ENCODE results near the gene NECTIN4.

The NECTIN4 gene

GRCh38 chr1:161081519-161081918 is 7.8 kb downstream of the NECTIN4 start:
- H3K4me1 ChIP-seq (ENCODE audit: control insufficient read depth, low read length) = no peaks in the 10 kb centered on the region
- H3K9me2 ChIP-seq (replicated peaks; ENCODE audit: control insufficient read depth, low read length) = no peaks in the 10 kb centered on the region
- H3F3A ChIP-seq (ENCODE audit: control insufficient read depth, insufficient read depth) = no peaks in the 10 kb centered on the region
- H3K4me3 ChIP-seq (ENCODE audit: low read length) = no peak overlapping the region
- no peak overlapping the region for H3K27ac ChIP-seq (ENCODE audit: low read depth, low read length)
- no peaks in the 10 kb centered on the region; the same call in 1 of the 2 replicates for H3K27me3 ChIP-seq (ENCODE audit: control insufficient read depth, low read length)
- H4K20me1 ChIP-seq (ENCODE audit: control insufficient read depth, insufficient read depth, low read depth, low read length) = no peaks in the 10 kb centered on the region
- H3K79me2 ChIP-seq (ENCODE audit: control insufficient read depth, low read length) = no peaks in the 10 kb centered on the region
- H3K9me3 ChIP-seq (ENCODE audit: control insufficient read depth, insufficient read depth, low read length) = no peaks in the 10 kb centered on the region
- no peak overlapping the region for H3K4me2 ChIP-seq (ENCODE audit: low read length)
- no peaks in the 10 kb centered on the region for H3K36me3 ChIP-seq (ENCODE audit: control insufficient read depth, low read length)
- TF ChIP-seq, protein P1, sequence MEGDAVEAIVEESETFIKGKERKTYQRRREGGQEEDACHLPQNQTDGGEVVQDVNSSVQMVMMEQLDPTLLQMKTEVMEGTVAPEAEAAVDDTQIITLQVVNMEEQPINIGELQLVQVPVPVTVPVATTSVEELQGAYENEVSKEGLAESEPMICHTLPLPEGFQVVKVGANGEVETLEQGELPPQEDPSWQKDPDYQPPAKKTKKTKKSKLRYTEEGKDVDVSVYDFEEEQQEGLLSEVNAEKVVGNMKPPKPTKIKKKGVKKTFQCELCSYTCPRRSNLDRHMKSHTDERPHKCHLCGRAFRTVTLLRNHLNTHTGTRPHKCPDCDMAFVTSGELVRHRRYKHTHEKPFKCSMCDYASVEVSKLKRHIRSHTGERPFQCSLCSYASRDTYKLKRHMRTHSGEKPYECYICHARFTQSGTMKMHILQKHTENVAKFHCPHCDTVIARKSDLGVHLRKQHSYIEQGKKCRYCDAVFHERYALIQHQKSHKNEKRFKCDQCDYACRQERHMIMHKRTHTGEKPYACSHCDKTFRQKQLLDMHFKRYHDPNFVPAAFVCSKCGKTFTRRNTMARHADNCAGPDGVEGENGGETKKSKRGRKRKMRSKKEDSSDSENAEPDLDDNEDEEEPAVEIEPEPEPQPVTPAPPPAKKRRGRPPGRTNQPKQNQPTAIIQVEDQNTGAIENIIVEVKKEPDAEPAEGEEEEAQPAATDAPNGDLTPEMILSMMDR (IDR thresholded peaks at IDR 0.05; ENCODE audit: low read depth, low read length, poor library complexity, severe bottlenecking) = no peak
- no peak for TF ChIP-seq EZH2phosphoT487 (IDR thresholded peaks at IDR 0.05; ENCODE audit: borderline replicate concordance, low read length)

DNA sequence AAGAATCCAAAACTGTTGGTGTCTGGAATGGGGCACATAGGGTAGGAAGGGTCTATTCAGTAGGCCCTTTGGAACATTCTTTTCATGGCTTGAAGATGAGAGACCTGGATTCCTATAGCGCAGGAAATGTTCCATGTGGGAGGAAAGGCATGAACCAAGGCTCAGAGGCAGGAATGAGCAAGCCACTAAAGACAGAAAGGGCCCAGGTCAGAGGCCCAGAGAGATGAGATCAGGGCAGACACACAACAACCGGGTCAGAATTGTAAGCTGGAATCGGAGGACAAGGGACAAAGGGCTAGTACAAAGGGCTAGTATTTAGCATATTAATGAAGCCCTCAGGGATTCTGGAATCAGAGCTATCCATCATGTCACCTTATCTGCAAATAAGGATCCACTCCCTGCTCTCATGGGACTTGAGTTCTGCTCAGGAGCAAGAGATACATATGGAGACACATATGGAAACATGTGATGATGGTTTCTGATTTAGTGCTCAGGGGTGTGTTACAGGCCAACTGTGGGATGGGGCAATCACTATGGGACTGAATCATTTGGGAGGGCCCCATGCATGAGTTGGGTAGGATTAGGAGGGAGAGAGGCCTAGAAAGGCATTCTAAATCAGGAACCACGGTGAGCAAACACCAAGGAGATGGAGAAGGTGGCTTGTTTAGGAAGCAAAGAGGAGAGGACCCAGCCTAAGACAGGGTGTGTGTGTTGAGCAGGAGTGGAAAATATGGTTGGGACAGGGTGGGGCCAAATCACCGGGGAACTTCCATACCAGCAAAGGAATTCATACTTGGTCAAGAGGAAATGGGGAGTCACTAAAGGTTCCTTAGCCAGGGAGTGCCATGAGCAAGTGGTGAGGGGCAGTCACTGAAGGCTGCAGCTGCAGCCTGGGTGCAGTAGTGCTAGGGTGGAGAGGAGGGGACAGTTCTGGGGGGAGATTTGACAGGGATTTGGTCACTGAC is 8.6 kb downstream of the NECTIN4 start:
- Histone ChIP-seq H3K27ac (ENCODE audit: low read depth, low read length) (no peak overlapping the region), H3K9me3 (ENCODE audit: control insufficient read depth, insufficient read depth, low read length) (no peaks in the 10 kb centered on the region), H3K36me3 (ENCODE audit: control insufficient read depth, low read length) (no peaks in the 10 kb centered on the region), H3K4me1 (ENCODE audit: control insufficient read depth, low read length) (no peaks in the 10 kb centered on the region), H3K9me2 (replicated peaks; ENCODE audit: control insufficient read depth, low read length) (no peaks in the 10 kb centered on the region), H3K4me3 (ENCODE audit: low read length) (no peak overlapping the region), H3K79me2 (ENCODE audit: control insufficient read depth, low read length) (no peaks in the 10 kb centered on the region), H3F3A (ENCODE audit: control insufficient read depth, insufficient read depth) (no peaks in the 10 kb centered on the region), H3K4me2 (ENCODE audit: low read length) (no peak overlapping the region), H3K27me3 (ENCODE audit: control insufficient read depth, low read length) (no peaks in the 10 kb centered on the region; the same call in 1 of the 2 replicates), H4K20me1 (ENCODE audit: control insufficient read depth, insufficient read depth, low read depth, low read length) (no peaks in the 10 kb centered on the region)
- no peak for TF ChIP-seq EZH2phosphoT487 (IDR thresholded peaks at IDR 0.05; ENCODE audit: borderline replicate concordance, low read length)
- TF ChIP-seq, protein P1 (IDR thresholded peaks at IDR 0.05; ENCODE audit: low read depth, low read length, poor library complexity, severe bottlenecking) = no peak

GRCh38 chr1:161079436-161080110 is 9.8 kb downstream of the NECTIN4 start:
- no peak overlapping the region for H3K4me3 ChIP-seq (ENCODE audit: low read length)
- H3K27ac ChIP-seq (ENCODE audit: low read depth, low read length) = no peak overlapping the region
- H3K27me3 ChIP-seq (ENCODE audit: control insufficient read depth, low read length) = no peaks in the 10 kb centered on the region; the same call in 1 of the 2 replicates
- no peak for TF ChIP-seq EZH2phosphoT487 (IDR thresholded peaks at IDR 0.05; ENCODE audit: borderline replicate concordance, low read length)
- TF ChIP-seq, protein P1 (IDR thresholded peaks at IDR 0.05; ENCODE audit: low read depth, low read length, poor library complexity, severe bottlenecking) = peak; percentile 36
- H3K79me2 ChIP-seq (ENCODE audit: control insufficient read depth, low read length) = no peaks in the 10 kb centered on the region
- no peak overlapping the region for H3K4me2 ChIP-seq (ENCODE audit: low read length)
- H3F3A ChIP-seq (ENCODE audit: control insufficient read depth, insufficient read depth) = no peaks in the 10 kb centered on the region
- H3K9me3 ChIP-seq (ENCODE audit: control insufficient read depth, insufficient read depth, low read length) = no peaks in the 10 kb centered on the region
- H4K20me1 ChIP-seq (ENCODE audit: control insufficient read depth, insufficient read depth, low read depth, low read length) = no peaks in the 10 kb centered on the region
- no peaks in the 10 kb centered on the region for H3K4me1 ChIP-seq (ENCODE audit: control insufficient read depth, low read length)
- no peaks in the 10 kb centered on the region for H3K9me2 ChIP-seq (replicated peaks; ENCODE audit: control insufficient read depth, low read length)
- H3K36me3 ChIP-seq (ENCODE audit: control insufficient read depth, low read length) = no peaks in the 10 kb centered on the region

Measured in DOHH2 (cell line).